WTC11 (cell line): Measurements from ENCODE around the gene NHLH2. TPM values are rescaled to one million over a fixed set of nuclear protein-coding genes. Genes with fewer than 3 reads are reported as not detected.

Source experiments
- ATAC-seq: fragments of 200-7000 bp; cut with Tn5 transposase; 2 replicates; pipeline ENCODE4 v1.10.0; 2021; ENCODE audit warnings: mild to moderate bottlenecking, moderate library complexity
- CTCF ChIA-PET: fragments of 300-600 bp; sonication (Branson Sonifier 250); formaldehyde crosslinking; loops from one replicate; lab custom pipeline; 2021; ENCODE audit warnings: antibody characterized with exemption; lab: Charles Lee
- POLR2A ChIA-PET: fragments of 350-600 bp; sonication (Branson Sonifier 250); formaldehyde crosslinking; loops from one replicate; lab custom pipeline; 2021; ENCODE audit warnings: antibody characterized with exemption; lab: Charles Lee
- DNase-seq: peaks from one replicate; pipeline ENCODE4 v3.0.0; 2021; ENCODE audit warnings: low spot score
- H3K27ac Mint-ChIP-seq: 2 replicates; pipeline ENCODE4 v1.8.0; 2021; ENCODE audit warnings: mixed read lengths
- H3K27me3 Mint-ChIP-seq: 2 replicates; pipeline ENCODE4 v1.8.0; 2021; ENCODE audit warnings: low read depth, mild to moderate bottlenecking, moderate library complexity, mixed read lengths
- H3K36me3 Mint-ChIP-seq: 2 replicates; pipeline ENCODE4 v1.8.0; 2021; ENCODE audit warnings: mixed read lengths
- H3K4me1 Mint-ChIP-seq: 2 replicates; pipeline ENCODE4 v1.8.0; 2022; ENCODE audit warnings: mixed read lengths
- H3K4me3 Mint-ChIP-seq: 2 replicates; pipeline ENCODE4 v1.8.0; 2021; ENCODE audit warnings: mild to moderate bottlenecking, moderate library complexity, mixed read lengths
- H3K9me3 Mint-ChIP-seq: 2 replicates; pipeline ENCODE4 v1.8.0; 2021; ENCODE audit warnings: mixed read lengths
- ATF1 ChIP-seq: sonication (generic); formaldehyde crosslinking; IDR thresholded peaks from 2 replicates; pipeline ENCODE4 v1.8.1; 2023; ENCODE audit warnings: mild to moderate bottlenecking, moderate library complexity, missing genetic modification reagents
- CBFB ChIP-seq: sonication (generic); formaldehyde crosslinking; IDR thresholded peaks from 2 replicates; pipeline ENCODE4 v1.8.1; 2022; ENCODE audit warnings: mild to moderate bottlenecking, low read depth, missing genetic modification reagents
- CREB1 ChIP-seq: sonication (generic); formaldehyde crosslinking; IDR thresholded peaks from 2 replicates; pipeline ENCODE4 v1.8.0; 2023; ENCODE audit warnings: mild to moderate bottlenecking, missing genetic modification reagents
- ELF4 ChIP-seq: sonication (generic); formaldehyde crosslinking; IDR thresholded peaks from 2 replicates; pipeline ENCODE4 v1.8.1; 2022; ENCODE audit warnings: low read depth, mild to moderate bottlenecking, moderate library complexity, missing genetic modification reagents
- FOXJ3 ChIP-seq: sonication (generic); formaldehyde crosslinking; IDR thresholded peaks from 2 replicates; pipeline ENCODE4 v1.9.0; 2021; ENCODE audit warnings: missing genetic modification reagents, mild to moderate bottlenecking, borderline replicate concordance
- FOXP1 ChIP-seq: sonication (generic); formaldehyde crosslinking; IDR thresholded peaks from 2 replicates; pipeline ENCODE4 v1.8.0; 2022; ENCODE audit warnings: missing genetic modification reagents, mild to moderate bottlenecking, moderate library complexity, borderline replicate concordance
- JUN ChIP-seq: sonication (generic); formaldehyde crosslinking; IDR thresholded peaks from 2 replicates; pipeline ENCODE4 v1.8.0; 2023; ENCODE audit warnings: mild to moderate bottlenecking, missing genetic modification reagents
- KAT7 ChIP-seq: sonication (generic); formaldehyde crosslinking; IDR thresholded peaks from 2 replicates; pipeline ENCODE4 v1.8.1; 2023; ENCODE audit warnings: missing genetic modification reagents, mild to moderate bottlenecking, borderline replicate concordance
- MYBL2 ChIP-seq: sonication (generic); formaldehyde crosslinking; IDR thresholded peaks from 2 replicates; pipeline ENCODE4 v1.8.1; 2023; ENCODE audit warnings: mild to moderate bottlenecking, moderate library complexity, missing genetic modification reagents
- NR2C2 ChIP-seq: sonication (generic); formaldehyde crosslinking; IDR thresholded peaks from 2 replicates; pipeline ENCODE4 v1.8.0; 2022; ENCODE audit warnings: mild to moderate bottlenecking, missing genetic modification reagents
- OVOL2 ChIP-seq: fragments of 250-450 bp; sonication (Bioruptor Pico); IDR thresholded peaks from 2 replicates; pipeline ENCODE4 v1.9.0; 2021; ENCODE audit warnings: mild to moderate bottlenecking, borderline replicate concordance
- SMAD3 ChIP-seq: sonication (generic); formaldehyde crosslinking; IDR thresholded peaks from 2 replicates; pipeline ENCODE4 v1.8.0; 2022; ENCODE audit warnings: missing genetic modification reagents, mild to moderate bottlenecking, borderline replicate concordance
- SMAD4 ChIP-seq: sonication (generic); formaldehyde crosslinking; IDR thresholded peaks from 2 replicates; pipeline ENCODE4 v1.8.0; 2022; ENCODE audit warnings: mild to moderate bottlenecking, missing genetic modification reagents
- ZBTB21 ChIP-seq: sonication (generic); formaldehyde crosslinking; IDR thresholded peaks from 2 replicates; pipeline ENCODE4 v1.8.1; 2023; ENCODE audit warnings: mild to moderate bottlenecking, missing genetic modification reagents, borderline replicate concordance
- ZNF219 ChIP-seq: sonication (generic); formaldehyde crosslinking; IDR thresholded peaks from 2 replicates; pipeline ENCODE4 v1.8.0; 2023; ENCODE audit warnings: missing genetic modification reagents, mild to moderate bottlenecking, borderline replicate concordance
- total RNA-seq: library from RNA; stranded (reverse); gene quantifications from 3 replicates; pipeline ENCODE4 v1.2.3, GENCODE V29; 2021
- TF ChIP-seq, protein P1 (sequence below): fragments of 250-450 bp; sonication (Bioruptor Pico); IDR thresholded peaks from 2 replicates; pipeline ENCODE4 v1.9.0; 2021; ENCODE audit warnings: mild to moderate bottlenecking
- TF ChIP-seq, protein P2 (sequence below): sonication (generic); formaldehyde crosslinking; IDR thresholded peaks from 2 replicates; pipeline ENCODE4 v1.8.0; 2022; ENCODE audit warnings: mild to moderate bottlenecking, missing genetic modification reagents
- TF ChIP-seq, protein P3 (sequence below): sonication (generic); formaldehyde crosslinking; IDR thresholded peaks from 2 replicates; pipeline ENCODE4 v1.8.0; 2022; ENCODE audit warnings: missing genetic modification reagents
- TF ChIP-seq, protein P4 (sequence below): sonication (generic); formaldehyde crosslinking; IDR thresholded peaks from 2 replicates; pipeline ENCODE4 v1.8.0; 2023; ENCODE audit warnings: missing genetic modification reagents
- TF ChIP-seq, protein P5 (sequence below): sonication (generic); formaldehyde crosslinking; IDR thresholded peaks from 2 replicates; pipeline ENCODE4 v1.8.1; 2023; ENCODE audit warnings: mild to moderate bottlenecking, missing genetic modification reagents, borderline replicate concordance
- TF ChIP-seq, protein P6 (sequence below): fragments of 250-450 bp; sonication (Bioruptor Pico); conservative IDR thresholded peaks from 2 replicates; pipeline ENCODE4 v1.9.0; 2021; ENCODE audit warnings: mild to moderate bottlenecking

The NHLH2 gene
- total RNA-seq, 1 experiment from 2014 or later = 4.3 TPM

DNA sequence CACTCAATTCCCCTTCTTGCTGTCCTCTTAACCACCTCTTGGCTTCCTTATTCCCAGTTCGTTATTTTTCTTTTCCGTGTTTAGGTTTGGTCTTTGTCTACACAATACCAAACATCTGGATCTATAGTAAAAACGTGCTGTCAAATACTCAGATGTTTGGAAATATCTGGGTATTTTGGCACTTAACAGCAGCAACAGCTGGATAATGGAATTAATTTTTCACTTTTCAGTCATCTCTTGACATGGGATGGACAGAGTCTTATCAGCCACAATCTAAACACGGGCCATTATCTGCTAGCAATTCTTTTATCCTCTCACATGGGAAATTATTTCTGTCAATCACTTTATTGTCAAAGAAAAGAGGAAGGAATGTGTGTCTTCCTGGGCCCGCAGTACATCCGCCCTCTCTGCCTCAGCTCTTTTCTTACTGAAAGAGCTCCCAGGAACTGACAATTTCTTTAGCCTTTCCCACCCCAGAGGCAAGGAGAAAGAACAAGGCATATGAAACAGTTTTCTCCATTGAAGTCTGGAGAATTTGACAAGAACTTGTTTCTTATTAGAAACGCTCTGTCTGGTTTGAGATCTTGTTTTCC lies 13.4 kb downstream of the NHLH2 start:
- Mint-ChIP-seq H3K27me3 (peaks cover 20% of the 10 kb centered on the region), H3K36me3 (no peaks in the 10 kb centered on the region)
- DNase-seq = no peak

DNA sequence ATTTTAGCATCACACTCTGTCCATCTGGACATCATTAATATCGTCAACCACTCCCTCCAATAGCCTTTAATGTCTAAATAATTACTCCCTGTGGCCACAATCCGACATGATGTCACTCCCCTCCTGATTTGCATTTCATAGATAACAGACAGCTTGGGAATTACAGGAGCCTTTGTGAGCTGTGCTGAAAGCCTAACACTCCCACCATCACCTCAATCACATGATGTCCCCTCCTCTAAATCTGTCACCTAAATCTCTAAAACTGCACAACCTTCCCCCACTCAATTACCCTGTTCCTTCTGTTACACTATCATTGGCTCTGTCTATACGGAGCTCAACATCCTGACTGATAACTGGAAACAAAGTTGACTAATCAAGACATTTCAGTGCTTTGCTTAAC lies 14.3 kb downstream of the NHLH2 start:
- CTCF ChIA-PET = interaction anchor here (1.7 to 2.3 kb wide), 4 partner anchors 19 to 194 kb away, joined by 4 to 10 read pairs (median 6); no protein-coding TSS in a partner anchor
- H3K4me3 Mint-ChIP-seq = no peak overlapping the region
- TF ChIP-seq KAT7 (CRISPR knock-in tag) (no peak), NR2C2 (CRISPR knock-in tag) (no peak), SMAD3 (no peak), SMAD4 (CRISPR knock-in tag) (no peak), JUN (CRISPR knock-in tag) (no peak), ELF4 (no peak), FOXP1 (CRISPR knock-in tag) (no peak), OVOL2 (no peak), ZBTB21 (no peak)
- TF ChIP-seq, protein P1, sequence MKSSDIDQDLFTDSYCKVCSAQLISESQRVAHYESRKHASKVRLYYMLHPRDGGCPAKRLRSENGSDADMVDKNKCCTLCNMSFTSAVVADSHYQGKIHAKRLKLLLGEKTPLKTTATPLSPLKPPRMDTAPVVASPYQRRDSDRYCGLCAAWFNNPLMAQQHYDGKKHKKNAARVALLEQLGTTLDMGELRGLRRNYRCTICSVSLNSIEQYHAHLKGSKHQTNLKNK = no peak
- TF ChIP-seq, protein P2, sequence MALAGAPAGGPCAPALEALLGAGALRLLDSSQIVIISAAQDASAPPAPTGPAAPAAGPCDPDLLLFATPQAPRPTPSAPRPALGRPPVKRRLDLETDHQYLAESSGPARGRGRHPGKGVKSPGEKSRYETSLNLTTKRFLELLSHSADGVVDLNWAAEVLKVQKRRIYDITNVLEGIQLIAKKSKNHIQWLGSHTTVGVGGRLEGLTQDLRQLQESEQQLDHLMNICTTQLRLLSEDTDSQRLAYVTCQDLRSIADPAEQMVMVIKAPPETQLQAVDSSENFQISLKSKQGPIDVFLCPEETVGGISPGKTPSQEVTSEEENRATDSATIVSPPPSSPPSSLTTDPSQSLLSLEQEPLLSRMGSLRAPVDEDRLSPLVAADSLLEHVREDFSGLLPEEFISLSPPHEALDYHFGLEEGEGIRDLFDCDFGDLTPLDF (CRISPR knock-in tag) = no peak

More for the DNA sequence above, 13.4 kb downstream of the NHLH2 start:
- POLR2A ChIA-PET = no interaction called here
- Mint-ChIP-seq H3K4me1 (peaks cover 43% of the 10 kb centered on the region), H3K9me3 (no peaks in the 10 kb centered on the region), H3K27ac (no peak overlapping the region)
- ATAC-seq = no peak
- TF ChIP-seq KAT7 (CRISPR knock-in tag) (no peak), FOXJ3 (CRISPR knock-in tag) (no peak), OVOL2 (no peak), CBFB (CRISPR knock-in tag) (no peak), ZNF219 (no peak), MYBL2 (CRISPR knock-in tag) (no peak), SMAD4 (CRISPR knock-in tag) (no peak), ATF1 (no peak), CREB1 (CRISPR knock-in tag) (no peak)
- TF ChIP-seq, protein P3, sequence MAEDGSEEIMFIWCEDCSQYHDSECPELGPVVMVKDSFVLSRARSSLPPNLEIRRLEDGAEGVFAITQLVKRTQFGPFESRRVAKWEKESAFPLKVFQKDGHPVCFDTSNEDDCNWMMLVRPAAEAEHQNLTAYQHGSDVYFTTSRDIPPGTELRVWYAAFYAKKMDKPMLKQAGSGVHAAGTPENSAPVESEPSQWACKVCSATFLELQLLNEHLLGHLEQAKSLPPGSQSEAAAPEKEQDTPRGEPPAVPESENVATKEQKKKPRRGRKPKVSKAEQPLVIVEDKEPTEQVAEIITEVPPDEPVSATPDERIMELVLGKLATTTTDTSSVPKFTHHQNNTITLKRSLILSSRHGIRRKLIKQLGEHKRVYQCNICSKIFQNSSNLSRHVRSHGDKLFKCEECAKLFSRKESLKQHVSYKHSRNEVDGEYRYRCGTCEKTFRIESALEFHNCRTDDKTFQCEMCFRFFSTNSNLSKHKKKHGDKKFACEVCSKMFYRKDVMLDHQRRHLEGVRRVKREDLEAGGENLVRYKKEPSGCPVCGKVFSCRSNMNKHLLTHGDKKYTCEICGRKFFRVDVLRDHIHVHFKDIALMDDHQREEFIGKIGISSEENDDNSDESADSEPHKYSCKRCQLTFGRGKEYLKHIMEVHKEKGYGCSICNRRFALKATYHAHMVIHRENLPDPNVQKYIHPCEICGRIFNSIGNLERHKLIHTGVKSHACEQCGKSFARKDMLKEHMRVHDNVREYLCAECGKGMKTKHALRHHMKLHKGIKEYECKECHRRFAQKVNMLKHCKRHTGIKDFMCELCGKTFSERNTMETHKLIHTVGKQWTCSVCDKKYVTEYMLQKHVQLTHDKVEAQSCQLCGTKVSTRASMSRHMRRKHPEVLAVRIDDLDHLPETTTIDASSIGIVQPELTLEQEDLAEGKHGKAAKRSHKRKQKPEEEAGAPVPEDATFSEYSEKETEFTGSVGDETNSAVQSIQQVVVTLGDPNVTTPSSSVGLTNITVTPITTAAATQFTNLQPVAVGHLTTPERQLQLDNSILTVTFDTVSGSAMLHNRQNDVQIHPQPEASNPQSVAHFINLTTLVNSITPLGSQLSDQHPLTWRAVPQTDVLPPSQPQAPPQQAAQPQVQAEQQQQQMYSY (CRISPR knock-in tag) = no peak
- TF ChIP-seq, protein P4, sequence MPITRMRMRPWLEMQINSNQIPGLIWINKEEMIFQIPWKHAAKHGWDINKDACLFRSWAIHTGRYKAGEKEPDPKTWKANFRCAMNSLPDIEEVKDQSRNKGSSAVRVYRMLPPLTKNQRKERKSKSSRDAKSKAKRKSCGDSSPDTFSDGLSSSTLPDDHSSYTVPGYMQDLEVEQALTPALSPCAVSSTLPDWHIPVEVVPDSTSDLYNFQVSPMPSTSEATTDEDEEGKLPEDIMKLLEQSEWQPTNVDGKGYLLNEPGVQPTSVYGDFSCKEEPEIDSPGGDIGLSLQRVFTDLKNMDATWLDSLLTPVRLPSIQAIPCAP = no peak
- TF ChIP-seq, protein P5, sequence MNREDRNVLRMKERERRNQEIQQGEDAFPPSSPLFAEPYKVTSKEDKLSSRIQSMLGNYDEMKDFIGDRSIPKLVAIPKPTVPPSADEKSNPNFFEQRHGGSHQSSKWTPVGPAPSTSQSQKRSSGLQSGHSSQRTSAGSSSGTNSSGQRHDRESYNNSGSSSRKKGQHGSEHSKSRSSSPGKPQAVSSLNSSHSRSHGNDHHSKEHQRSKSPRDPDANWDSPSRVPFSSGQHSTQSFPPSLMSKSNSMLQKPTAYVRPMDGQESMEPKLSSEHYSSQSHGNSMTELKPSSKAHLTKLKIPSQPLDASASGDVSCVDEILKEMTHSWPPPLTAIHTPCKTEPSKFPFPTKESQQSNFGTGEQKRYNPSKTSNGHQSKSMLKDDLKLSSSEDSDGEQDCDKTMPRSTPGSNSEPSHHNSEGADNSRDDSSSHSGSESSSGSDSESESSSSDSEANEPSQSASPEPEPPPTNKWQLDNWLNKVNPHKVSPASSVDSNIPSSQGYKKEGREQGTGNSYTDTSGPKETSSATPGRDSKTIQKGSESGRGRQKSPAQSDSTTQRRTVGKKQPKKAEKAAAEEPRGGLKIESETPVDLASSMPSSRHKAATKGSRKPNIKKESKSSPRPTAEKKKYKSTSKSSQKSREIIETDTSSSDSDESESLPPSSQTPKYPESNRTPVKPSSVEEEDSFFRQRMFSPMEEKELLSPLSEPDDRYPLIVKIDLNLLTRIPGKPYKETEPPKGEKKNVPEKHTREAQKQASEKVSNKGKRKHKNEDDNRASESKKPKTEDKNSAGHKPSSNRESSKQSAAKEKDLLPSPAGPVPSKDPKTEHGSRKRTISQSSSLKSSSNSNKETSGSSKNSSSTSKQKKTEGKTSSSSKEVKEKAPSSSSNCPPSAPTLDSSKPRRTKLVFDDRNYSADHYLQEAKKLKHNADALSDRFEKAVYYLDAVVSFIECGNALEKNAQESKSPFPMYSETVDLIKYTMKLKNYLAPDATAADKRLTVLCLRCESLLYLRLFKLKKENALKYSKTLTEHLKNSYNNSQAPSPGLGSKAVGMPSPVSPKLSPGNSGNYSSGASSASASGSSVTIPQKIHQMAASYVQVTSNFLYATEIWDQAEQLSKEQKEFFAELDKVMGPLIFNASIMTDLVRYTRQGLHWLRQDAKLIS (CRISPR knock-in tag) = no peak
- TF ChIP-seq, protein P6, sequence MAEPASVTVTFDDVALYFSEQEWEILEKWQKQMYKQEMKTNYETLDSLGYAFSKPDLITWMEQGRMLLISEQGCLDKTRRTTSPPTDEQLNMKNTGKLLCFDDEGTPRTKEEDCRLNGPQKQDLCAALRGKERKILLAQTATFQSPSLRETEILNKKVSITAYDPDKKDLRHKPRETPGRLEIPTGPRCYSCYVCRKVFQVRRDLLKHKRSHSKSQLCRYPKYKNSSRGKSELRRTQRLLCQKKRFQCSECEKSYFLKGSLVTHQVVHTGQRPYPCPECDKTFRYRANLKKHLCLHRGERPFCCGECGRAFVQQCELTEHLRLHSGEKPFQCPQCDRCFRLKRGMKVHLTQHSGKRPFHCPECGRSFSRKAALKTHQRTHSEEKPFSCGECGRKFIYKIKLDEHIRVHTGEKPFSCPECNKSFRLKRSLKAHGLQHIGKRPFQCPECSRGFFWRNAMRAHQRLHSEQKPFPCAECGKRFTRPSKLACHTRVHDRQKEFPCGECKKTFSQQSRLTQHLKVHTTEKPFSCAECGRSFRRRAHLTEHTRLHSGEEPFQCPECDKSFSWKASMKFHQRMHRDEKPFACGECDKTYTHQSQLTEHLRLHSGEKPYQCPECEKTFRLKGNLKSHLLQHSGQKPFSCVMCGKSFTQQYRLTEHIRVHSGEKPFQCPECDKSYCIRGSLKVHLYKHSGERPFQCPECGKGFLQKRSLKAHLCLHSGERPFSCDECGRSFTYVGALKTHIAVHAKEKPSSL (CRISPR knock-in tag) = no peak
- TF ChIP-seq, all 79 proteins: peak for 0
- H3K4me3 Mint-ChIP-seq = peak overlapping the region; percentile 85
- CTCF ChIA-PET = interaction anchor here (1.5 to 2.3 kb wide), 5 partner anchors 10 to 193 kb away, joined by 5 to 10 read pairs (median 6); no protein-coding TSS in a partner anchor

More for the DNA sequence above, 14.3 kb downstream of the NHLH2 start:
- Mint-ChIP-seq H3K4me1 (peaks cover 41% of the 10 kb centered on the region), H3K27me3 (peaks cover 20% of the 10 kb centered on the region), H3K9me3 (no peaks in the 10 kb centered on the region), H3K36me3 (no peaks in the 10 kb centered on the region), H3K27ac (no peak overlapping the region)
- POLR2A ChIA-PET = no interaction called here
- DNase-seq (no peak), ATAC-seq (no peak)
